ENCODE results near the gene MT1A.

GRCh38 chr16:56609463-56609921, 29.0 kb upstream of the MT1A start:
- TF ChIP-seq CTCF (IDR thresholded peaks at IDR 0.05) (no peak), POLR2A (IDR thresholded peaks at IDR 0.05) (no peak)
